Sciatic nerve (tissue), 2 donors: ENCODE data around the gene MLPH. TPM values are rescaled to one million over a fixed set of nuclear protein-coding genes. Genes with fewer than 3 reads are reported as not detected.
A peak's percentile ranks its signal among the peaks of the same experiment; 100 is the strongest.

Experiments
- ATAC-seq: fragments of 200-7000 bp; cut with Tn5 transposase; one replicate; pipeline ENCODE4 v1.9.1; 2020; ENCODE audit warnings: mild to moderate bottlenecking, moderate library complexity
- DNase-seq: peaks from one replicate; pipeline ENCODE4 v3.0.0-alpha.2; 2020; ENCODE audit warnings: low spot score
- intact Hi-C: fragments of 100-400 bp; cut with DNase I; formaldehyde crosslinking; loops from one replicate; pipeline ENCODE4 v1.14.2; 2022
- total RNA-seq: library from RNA; stranded (reverse); fragmentation: NEBNext Ultra II Directional; extraction: Animal tissue kit (Norgen Biotek cat#: 25700); gene quantifications from one replicate; pipeline ENCODE4 v1.2.1, GENCODE V29; 2021
- donor health status: DM: no; HTN: no; CAD: no.
- donor health status: DM: no; HTN: no; CAD: no.

MLPH gene
- total RNA-seq, 1 donor from 2014 or later, result 25.5 TPM

DNA sequence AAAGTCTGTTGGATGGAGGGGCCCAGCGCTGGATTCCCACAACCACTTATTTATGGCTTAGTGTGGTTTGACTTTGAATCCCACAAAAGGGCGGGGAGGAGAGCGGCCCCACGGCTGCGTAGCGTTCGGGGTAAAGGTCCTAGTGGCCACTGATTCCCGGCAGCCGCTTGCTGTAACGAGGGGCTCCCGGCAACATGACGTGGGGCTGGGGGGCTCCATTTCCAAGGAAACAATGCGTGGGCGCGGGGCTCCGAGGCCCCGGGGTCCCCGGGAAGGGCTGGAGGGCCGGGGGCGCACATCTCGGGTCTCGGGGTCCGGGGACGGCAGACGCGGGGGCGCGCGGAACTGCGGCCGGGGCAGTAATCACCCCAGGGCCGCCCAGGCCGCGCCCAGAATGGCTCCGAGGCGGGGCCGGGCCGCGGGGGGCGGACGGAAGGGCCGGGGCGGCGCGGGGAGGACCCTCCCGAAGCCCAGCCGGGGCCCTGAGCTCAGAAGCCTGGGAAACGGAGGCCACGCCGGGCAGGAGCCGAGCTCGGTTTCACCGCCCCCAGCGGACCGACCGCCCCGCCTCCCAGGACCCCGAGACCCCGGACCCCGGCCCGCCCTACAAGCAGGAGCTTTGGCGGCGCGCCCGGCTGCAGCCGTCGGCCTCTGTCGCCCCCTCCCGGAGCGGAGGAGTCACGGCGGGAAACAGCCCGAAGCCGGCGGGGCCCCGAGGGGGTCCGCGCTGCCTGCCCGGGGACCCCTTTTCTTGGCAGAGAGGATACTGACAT, 11.9 kb upstream of the MLPH start:
- ATAC-seq (peak; percentile 79), DNase-seq (peak; percentile 93)
- intact Hi-C loops, result loop anchor here (2.0 kb wide), 1 partner anchor 62 kb away; no protein-coding TSS in a partner anchor

DNA sequence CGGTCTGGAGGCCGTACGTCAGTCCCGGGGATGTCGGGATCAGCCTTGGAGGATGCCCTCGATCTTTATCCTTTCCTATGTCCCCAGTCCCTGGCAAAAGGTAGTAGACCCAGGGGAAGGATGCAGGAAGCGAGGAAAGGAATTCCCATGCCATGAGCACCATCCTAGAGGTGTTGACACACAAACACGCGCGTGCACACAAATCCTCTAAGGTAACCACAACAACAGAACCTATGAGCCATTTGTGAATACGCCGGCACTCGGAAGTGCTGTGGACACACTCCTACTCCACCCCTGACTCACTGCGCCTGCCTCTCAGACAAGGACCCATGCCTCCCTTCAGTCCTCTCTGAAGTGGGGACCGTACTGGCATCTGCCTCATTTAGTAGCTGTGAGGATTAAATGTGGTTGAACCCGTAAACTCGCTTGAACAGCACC, 11.3 kb upstream of the MLPH start:
- ATAC-seq (peak; percentile 17), DNase-seq (no peak)
- intact Hi-C loops, result loop anchor here (2.0 kb wide), 1 partner anchor 63 kb away; no protein-coding TSS in a partner anchor

GRCh38 chr2:237478095-237478494, 9.0 kb upstream of the MLPH start:
- no peak for DNase-seq
- intact Hi-C loops, result no loop called here
- no peak for ATAC-seq

- intact Hi-C loops, result no loop called here
These were observed 8.1 kb upstream of the MLPH start for GRCh38 chr2:237478979-237479378.

DNA sequence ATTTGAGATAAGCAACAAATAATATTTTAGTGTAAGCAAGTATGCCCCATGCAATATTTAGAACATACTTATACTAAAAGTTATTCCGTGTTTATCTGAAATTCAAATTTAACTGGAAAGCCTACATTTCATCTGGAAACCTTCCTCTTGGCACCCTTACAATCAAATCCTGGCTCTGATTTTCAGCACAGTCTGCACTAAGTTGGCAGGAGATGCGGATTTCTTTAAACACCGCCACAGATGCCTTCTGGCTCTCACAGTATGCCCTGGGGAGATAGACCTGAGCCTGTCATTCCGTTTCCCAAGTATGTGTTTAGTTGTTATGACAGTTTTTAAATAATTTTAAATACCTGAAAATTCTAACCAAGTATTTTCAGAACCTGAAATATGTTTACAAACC, 7.3 kb upstream of the MLPH start:
- intact Hi-C loops, result no loop called here
- ATAC-seq, result no peak
- no peak for DNase-seq

More at GRCh38 chr2:237478979-237479378, 8.1 kb upstream of the MLPH start:
- no peak for DNase-seq
- no peak for ATAC-seq

- intact Hi-C loops, result no loop called here
- DNase-seq, result no peak
- no peak for ATAC-seq
These were observed 6.5 kb upstream of the MLPH start for GRCh38 chr2:237480556-237480955.

DNA sequence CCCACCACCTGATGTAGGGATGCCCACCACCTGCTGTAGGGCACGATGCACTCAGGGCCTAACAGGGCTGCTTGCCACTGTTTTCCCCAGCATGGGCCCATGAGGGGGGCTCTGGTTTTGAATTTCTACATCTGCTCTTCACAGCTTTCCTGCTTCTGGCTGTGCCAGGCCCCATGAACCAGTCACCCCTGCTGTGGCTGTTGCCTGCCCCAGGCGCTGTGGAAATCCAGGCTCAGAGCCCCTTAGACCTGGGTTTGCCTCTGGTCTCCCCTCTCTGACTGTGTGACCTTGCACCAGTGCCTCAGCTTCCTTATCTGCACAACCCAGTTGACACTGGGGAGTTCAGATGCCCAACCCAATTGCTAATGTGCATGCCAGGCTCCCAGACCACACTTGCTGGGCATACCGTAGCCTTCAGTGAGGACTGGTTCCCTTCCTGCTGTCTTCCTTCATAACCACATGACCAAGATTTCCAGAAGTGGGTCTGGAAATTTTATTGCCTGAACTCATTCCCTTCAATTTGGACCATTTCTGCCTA, 6.0 kb upstream of the MLPH start:
- intact Hi-C loops, result no loop called here
- DNase-seq (no peak), ATAC-seq (no peak)

GRCh38 chr2:237482485-237482884, 4.6 kb upstream of the MLPH start:
- intact Hi-C loops, result no loop called here
- ATAC-seq, result peak; percentile 96
- peak; percentile 89 for DNase-seq

DNA sequence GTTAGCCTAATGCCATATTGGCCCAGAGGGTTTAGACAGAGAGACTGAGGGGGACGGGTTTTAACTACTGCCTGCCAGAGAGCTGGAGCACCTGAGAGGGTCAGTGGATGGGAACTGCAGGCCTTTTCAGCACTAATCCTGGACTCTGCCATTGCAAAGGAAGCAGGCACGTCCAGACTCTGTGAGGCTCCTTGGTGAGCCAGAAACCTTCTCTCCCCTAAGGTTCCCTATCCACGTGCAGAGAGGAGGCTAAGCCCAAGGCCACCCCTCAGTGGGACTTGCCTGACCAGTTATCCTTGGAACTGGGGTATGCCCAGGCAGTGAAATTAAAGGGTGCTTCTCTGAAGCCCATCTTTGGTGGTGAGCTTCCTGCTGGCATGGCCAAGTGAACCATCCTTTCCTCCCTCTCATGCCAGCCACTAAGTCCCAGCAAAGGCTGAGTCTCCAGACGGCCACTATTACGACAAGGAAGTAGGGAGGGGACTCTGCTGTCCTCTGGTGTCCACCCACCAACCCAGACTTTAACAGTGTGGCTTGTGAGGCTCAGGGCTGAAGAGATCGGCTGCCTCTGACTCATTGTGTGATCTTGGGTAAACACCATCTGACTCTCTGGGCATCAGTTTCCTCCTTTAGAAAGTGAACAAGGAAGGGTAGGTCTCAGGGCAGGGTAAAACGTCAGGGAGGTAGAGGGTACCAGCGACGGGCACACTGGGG, 3.9 kb upstream of the MLPH start:
- ATAC-seq (peak; percentile 61), DNase-seq (no peak)
- intact Hi-C loops, result no loop called here

- intact Hi-C loops, result no loop called here
- no peak for DNase-seq
These were observed 1.7 kb upstream of the MLPH start for GRCh38 chr2:237485304-237485703.

DNA sequence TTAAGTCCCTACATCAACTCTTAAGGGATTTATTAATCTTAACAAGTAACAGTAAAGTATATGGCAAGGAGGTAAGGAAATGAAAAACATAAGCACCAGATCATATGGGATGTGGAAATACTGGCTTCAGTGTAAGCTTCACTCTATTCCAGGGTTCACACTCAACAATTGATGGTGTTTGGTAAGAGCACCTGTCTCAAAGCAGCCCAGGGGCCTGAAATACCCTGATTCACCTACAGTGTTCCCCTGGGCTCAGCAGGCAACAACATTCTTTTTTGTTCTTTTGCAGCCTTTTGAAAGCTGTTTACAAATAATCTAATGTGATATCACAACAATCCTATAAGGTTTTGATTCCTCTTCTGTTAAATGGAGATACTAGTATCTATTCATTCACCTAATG, 1.2 kb upstream of the MLPH start:
- no peak for ATAC-seq
- no peak for DNase-seq
- intact Hi-C loops, result no loop called here

More at GRCh38 chr2:237485304-237485703, 1.7 kb upstream of the MLPH start:
- ATAC-seq, result no peak

- DNase-seq (no peak), ATAC-seq (peak; percentile 2)
- intact Hi-C loops, result no loop called here
These were observed 675 bp upstream of the MLPH start for GRCh38 chr2:237486334-237486818.

DNA sequence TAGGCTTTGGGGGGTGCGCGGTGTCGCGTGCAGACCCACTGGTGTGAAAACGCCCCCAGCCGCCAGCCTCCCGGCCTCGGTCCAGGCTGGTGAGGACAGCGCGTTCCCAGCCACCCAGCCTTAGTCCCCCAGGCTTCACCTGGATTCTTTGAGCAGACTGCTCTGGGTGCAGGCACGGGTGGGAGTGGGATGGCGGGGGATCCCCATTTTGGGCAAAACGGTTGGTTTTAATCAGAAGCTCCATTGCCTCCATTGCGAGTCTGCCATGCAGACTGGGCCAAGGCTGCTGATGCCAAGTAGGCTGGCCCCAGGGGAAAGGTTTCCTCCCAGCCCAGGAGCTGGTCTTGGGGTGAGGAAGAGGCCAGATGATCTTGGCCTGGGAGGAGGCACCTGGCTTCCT, 445 bp downstream of the MLPH start:
- DNase-seq (no peak), ATAC-seq (no peak)
- intact Hi-C loops, result no loop called here

GRCh38 chr2:237488295-237488694, 1.2 kb downstream of the MLPH start:
- DNase-seq (no peak), ATAC-seq (no peak)
- intact Hi-C loops, result no loop called here

GRCh38 chr2:237488901-237489860, 2.1 kb downstream of the MLPH start:
- intact Hi-C loops, result no loop called here
- DNase-seq, result no peak
- ATAC-seq, result no peak

DNA sequence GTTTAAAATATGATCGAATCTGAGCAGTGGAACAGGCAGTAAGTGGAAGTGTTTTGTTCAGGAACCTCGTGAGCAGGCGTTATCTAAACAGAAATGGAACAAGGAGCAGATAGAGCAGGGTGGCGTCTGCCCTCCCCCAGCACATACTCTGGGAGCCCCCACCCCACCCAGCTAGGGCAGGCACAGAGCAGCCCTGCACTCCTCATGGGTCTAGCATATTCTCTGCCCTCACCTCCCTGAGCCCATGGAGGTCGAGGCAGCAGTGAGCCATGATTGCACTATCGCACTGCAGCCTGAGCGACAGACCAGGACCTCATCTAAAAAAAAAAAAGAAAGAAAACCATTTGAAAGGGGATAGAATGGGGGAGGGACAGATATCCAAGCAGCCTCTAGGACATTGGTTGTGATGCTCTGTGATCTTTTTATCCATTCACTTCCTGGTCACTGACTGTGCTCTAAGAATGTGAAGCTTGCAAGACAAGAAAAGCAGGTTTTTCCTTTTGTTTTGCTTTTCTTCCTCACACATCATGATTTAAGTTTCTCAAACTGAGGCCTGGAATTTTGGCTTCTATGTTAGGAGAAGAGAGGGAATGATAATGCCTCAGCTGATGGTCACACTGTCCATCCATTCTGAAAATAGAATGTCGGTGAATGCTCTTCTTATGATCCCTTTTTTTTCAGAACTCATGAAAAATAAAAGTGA, 3.1 kb downstream of the MLPH start:
- no peak for ATAC-seq
- DNase-seq, result no peak
- intact Hi-C loops, result no loop called here

DNA sequence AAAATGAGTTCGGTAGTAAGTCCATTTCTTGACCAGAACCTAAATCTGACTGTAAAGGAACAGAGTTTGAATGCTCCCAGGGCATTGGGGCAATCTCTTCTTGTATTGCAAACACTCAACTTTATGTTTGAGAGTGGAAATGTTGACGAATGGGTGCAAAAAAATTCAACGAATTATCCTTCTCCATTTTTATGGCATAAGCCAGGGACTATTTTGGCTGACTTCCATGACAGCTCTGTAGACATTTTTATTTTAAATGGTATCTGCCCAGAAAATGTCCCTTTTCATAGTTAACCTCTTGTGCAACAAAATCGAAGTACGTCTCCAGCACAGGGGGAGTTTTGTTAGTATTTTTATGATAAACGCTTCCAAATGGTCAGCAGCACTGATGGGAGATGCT, 3.7 kb downstream of the MLPH start:
- DNase-seq, result no peak
- intact Hi-C loops, result no loop called here
- no peak for ATAC-seq

DNA sequence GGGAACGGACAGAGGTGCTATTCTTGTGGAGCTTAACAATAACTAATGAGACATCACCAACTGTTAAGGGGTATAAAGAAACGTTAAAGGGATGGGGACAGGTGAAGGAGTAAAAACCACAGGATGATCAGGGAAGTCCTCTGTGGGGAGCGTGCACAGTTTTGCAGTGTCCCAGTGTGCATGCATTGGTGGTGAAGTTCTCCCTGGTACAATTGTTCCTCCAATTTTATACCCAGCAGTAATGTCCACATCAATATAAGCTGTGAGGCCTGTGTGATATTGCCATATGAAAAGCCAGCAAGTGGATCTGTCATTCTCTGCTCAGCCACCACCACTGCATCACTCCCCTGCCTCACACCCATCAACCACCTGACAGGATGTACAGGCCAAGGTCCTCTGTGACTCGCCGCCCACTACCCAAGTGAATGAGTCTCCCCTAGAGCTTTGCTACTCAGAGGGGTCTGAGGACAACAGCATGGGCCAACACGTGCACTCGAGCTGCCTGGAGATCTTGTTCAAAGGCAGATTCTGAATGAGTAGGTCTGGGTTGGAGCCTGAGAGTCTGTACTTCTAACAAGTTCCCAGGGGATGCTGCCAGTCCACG, 4.6 kb downstream of the MLPH start:
- no peak for ATAC-seq
- intact Hi-C loops, result no loop called here
- no peak for DNase-seq
